Measurements from ENCODE around the gene TRMT5. TPM values are rescaled to one million over a fixed set of nuclear protein-coding genes. Genes with fewer than 3 reads are reported as not detected.

The TRMT5 gene
- total RNA-seq, 1 donor from 2014 or later, result 12.1 TPM

- TF ChIP-seq CTCF (IDR thresholded peaks at IDR 0.05; ENCODE audit: insufficient read depth, low read length, severe bottlenecking), result no peak
- Histone ChIP-seq H3K4me3 (ENCODE audit: low read depth, low read length) (no peak overlapping the region), H3K27me3 (ENCODE audit: control insufficient read depth, insufficient read depth, low read length) (no peaks in the 10 kb centered on the region), H3K36me3 (ENCODE audit: control insufficient read depth, insufficient read depth, low read length) (peaks cover 1% of the 10 kb centered on the region)
- DNase-seq (ENCODE audit: low read depth) (no peak), FAIRE-seq (no peak)
Observed at GRCh38 chr14:60946773-60947172, 34.1 kb downstream of the TRMT5 start.

- FAIRE-seq, result no peak
- peaks cover 1% of the 10 kb centered on the region for H3K36me3 ChIP-seq (ENCODE audit: control insufficient read depth, insufficient read depth, low read length)
- no peak for DNase-seq (ENCODE audit: low read depth)
- H3K27me3 ChIP-seq (ENCODE audit: control insufficient read depth, insufficient read depth, low read length), result no peaks in the 10 kb centered on the region
- H3K4me3 ChIP-seq (ENCODE audit: low read depth, low read length), result no peak overlapping the region
- no peak for TF ChIP-seq CTCF (IDR thresholded peaks at IDR 0.05; ENCODE audit: insufficient read depth, low read length, severe bottlenecking)
Observed at GRCh38 chr14:60945984-60946383, 34.9 kb downstream of the TRMT5 start.

GRCh38 chr14:60944204-60944603 lies 36.7 kb downstream of the TRMT5 start:
- Histone ChIP-seq H3K27me3 (ENCODE audit: control insufficient read depth, insufficient read depth, low read length) (no peaks in the 10 kb centered on the region), H3K4me3 (ENCODE audit: low read depth, low read length) (no peak overlapping the region), H3K36me3 (ENCODE audit: control insufficient read depth, insufficient read depth, low read length) (peaks cover 1% of the 10 kb centered on the region)
- DNase-seq (ENCODE audit: low read depth), result no peak
- FAIRE-seq, result no peak
- TF ChIP-seq CTCF (IDR thresholded peaks at IDR 0.05; ENCODE audit: insufficient read depth, low read length, severe bottlenecking), result no peak

- no peak for TF ChIP-seq CTCF (IDR thresholded peaks at IDR 0.05; ENCODE audit: insufficient read depth, low read length, severe bottlenecking)
- no peaks in the 10 kb centered on the region for H3K27me3 ChIP-seq (ENCODE audit: control insufficient read depth, insufficient read depth, low read length)
- peaks cover 1% of the 10 kb centered on the region for H3K36me3 ChIP-seq (ENCODE audit: control insufficient read depth, insufficient read depth, low read length)
- FAIRE-seq (no peak), DNase-seq (ENCODE audit: low read depth) (no peak)
- H3K4me3 ChIP-seq (ENCODE audit: low read depth, low read length), result no peak overlapping the region
Observed at GRCh38 chr14:60943637-60944032, 37.2 kb downstream of the TRMT5 start.

- TF ChIP-seq CTCF (IDR thresholded peaks at IDR 0.05; ENCODE audit: insufficient read depth, low read length, severe bottlenecking), result no peak
- DNase-seq (ENCODE audit: low read depth) (no peak), FAIRE-seq (no peak)
- Histone ChIP-seq H3K36me3 (ENCODE audit: control insufficient read depth, insufficient read depth, low read length) (no peaks in the 10 kb centered on the region), H3K27me3 (ENCODE audit: control insufficient read depth, insufficient read depth, low read length) (no peaks in the 10 kb centered on the region), H3K4me3 (ENCODE audit: low read depth, low read length) (no peak overlapping the region)
Observed at GRCh38 chr14:60935319-60935718, 45.6 kb downstream of the TRMT5 start.

- FAIRE-seq, result no peak
- no peak for TF ChIP-seq CTCF (IDR thresholded peaks at IDR 0.05; ENCODE audit: insufficient read depth, low read length, severe bottlenecking)
- H3K36me3 ChIP-seq (ENCODE audit: control insufficient read depth, insufficient read depth, low read length), result no peaks in the 10 kb centered on the region
- no peaks in the 10 kb centered on the region for H3K27me3 ChIP-seq (ENCODE audit: control insufficient read depth, insufficient read depth, low read length)
- H3K4me3 ChIP-seq (ENCODE audit: low read depth, low read length), result no peak overlapping the region
- DNase-seq (ENCODE audit: low read depth), result no peak
Observed at GRCh38 chr14:60933920-60934655, 46.8 kb downstream of the TRMT5 start.
